HL-60 (cell line): ENCODE measurements around the gene NDUFS7.
A peak's percentile ranks its signal among the peaks of the same experiment; 100 is the strongest.
"Not testable (repeated sequence)": the region's sequence is repeated elsewhere in the genome, so short reads cannot be mapped to it uniquely, and the experiment has no call there.

Source experiments
- DNase-seq, 2 experiments: peaks; one replicate each; pipeline ENCODE4 v3.0.0-alpha.2; 2010 to 2020; ENCODE audit warnings: low read depth in 1 of 2, low spot score in 1 of 2
- H3K27ac ChIP-seq: fragments of 250-450 bp; sonication (Bioruptor Pico); replicated peaks from 2 replicates; pipeline ENCODE4 v1.5.1; 2020; ENCODE audit warnings: mild to moderate bottlenecking, moderate library complexity
- H3K27me3 ChIP-seq: fragments of 250-450 bp; sonication (Bioruptor Pico); 2 replicates; pipeline ENCODE4 v1.5.1; 2021; ENCODE audit warnings: mild to moderate bottlenecking, moderate library complexity; ENCODE audit not compliant: insufficient read depth, poor library complexity, severe bottlenecking
- H3K4me3 ChIP-seq: replicated peaks from 2 replicates; pipeline ENCODE4 v1.5.1; 2011; ENCODE audit warnings: mild to moderate bottlenecking, control low read depth, low read length; ENCODE audit not compliant: insufficient read depth
- GABPA ChIP-seq: IDR thresholded peaks from 2 replicates; pipeline ENCODE4 v1.6.1; 2012; ENCODE audit warnings: low read depth
- POLR2AphosphoS5 ChIP-seq: IDR thresholded peaks from 2 replicates; pipeline ENCODE4 v1.6.1; 2012; ENCODE audit warnings: low read depth
- REST ChIP-seq: IDR thresholded peaks from 2 replicates; pipeline ENCODE4 v1.6.1; 2012; ENCODE audit warnings: low read depth; ENCODE audit not compliant: insufficient replicate concordance
- SPI1 ChIP-seq: IDR thresholded peaks from 2 replicates; pipeline ENCODE4 v1.6.1; 2012; ENCODE audit warnings: low read depth, mild to moderate bottlenecking, borderline replicate concordance
- TF ChIP-seq, protein P1 (sequence below): IDR thresholded peaks from one replicate; pipeline ENCODE4 v1.5.1; 2011; ENCODE audit warnings: low read length, control low read depth, inconsistent platforms; ENCODE audit not compliant: insufficient read depth

The NDUFS7 gene

GRCh38 chr19:1439525-1440417 lies 56.1 kb downstream of the NDUFS7 start:
- DNase-seq: peak in 1 of 2 experiments; percentile 72
- Histone ChIP-seq H3K27ac (peak overlapping the region; percentile 94), H3K4me3 (peak overlapping the region; percentile 86)
- TF ChIP-seq POLR2AphosphoS5: peak; percentile 37
- H3K27me3 ChIP-seq: not testable (repeated sequence)

DNA sequence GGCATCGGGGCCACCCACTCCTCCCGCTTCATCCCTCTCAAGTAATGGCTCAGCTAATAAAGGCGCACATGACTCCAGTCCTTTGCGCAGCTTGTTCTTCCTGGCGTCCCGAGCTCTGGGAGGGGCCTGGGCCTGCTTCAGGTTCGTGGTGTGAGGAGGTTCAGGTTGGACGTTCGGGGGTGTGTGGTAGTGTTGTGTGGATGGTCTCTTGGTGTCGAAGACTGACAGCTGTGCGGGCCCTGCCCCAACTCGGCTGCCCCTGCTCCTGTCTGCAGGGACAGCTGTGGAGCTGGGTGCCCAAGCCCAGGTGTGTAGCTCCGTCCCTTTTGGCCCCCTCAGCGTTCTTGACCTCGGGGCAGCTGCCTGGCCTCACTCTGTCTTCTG lies 56.7 kb downstream of the NDUFS7 start:
- Histone ChIP-seq H3K27ac (no peak overlapping the region), H3K27me3 (peaks cover 1% of the 10 kb centered on the region), H3K4me3 (peak overlapping the region; percentile 86)
- no peak for TF ChIP-seq POLR2AphosphoS5
- TF ChIP-seq, protein P1, sequence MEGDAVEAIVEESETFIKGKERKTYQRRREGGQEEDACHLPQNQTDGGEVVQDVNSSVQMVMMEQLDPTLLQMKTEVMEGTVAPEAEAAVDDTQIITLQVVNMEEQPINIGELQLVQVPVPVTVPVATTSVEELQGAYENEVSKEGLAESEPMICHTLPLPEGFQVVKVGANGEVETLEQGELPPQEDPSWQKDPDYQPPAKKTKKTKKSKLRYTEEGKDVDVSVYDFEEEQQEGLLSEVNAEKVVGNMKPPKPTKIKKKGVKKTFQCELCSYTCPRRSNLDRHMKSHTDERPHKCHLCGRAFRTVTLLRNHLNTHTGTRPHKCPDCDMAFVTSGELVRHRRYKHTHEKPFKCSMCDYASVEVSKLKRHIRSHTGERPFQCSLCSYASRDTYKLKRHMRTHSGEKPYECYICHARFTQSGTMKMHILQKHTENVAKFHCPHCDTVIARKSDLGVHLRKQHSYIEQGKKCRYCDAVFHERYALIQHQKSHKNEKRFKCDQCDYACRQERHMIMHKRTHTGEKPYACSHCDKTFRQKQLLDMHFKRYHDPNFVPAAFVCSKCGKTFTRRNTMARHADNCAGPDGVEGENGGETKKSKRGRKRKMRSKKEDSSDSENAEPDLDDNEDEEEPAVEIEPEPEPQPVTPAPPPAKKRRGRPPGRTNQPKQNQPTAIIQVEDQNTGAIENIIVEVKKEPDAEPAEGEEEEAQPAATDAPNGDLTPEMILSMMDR: no peak
- TF ChIP-seq SPI1: no peak
- TF ChIP-seq GABPA: no peak
- TF ChIP-seq REST: no peak
- no peak for DNase-seq

DNA sequence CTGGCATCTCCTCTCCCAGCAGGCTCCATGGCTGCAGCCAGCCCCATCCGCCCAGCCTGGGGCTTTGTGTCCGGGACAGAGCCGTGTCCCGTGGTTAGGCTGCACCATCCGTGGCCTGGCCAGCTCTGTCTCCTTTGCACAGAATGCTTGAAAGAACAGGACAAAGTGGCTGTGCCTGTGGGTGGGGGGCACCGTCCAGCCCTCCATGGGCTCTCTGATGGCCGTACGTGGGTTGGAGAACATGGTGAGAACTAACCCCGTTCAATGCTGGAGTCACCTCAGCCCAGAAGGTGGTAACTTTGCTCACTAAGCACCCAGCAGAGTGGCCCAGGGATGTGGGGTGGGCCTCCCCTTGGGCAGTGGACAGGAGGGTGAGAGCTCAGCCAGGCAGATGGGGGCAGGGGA lies 57.3 kb downstream of the NDUFS7 start:
- H3K27ac ChIP-seq: no peak overlapping the region
- peaks cover 4% of the 10 kb centered on the region for H3K27me3 ChIP-seq
- TF ChIP-seq SPI1: no peak
- TF ChIP-seq REST: no peak
- no peak for TF ChIP-seq POLR2AphosphoS5
- no peak for TF ChIP-seq GABPA
- TF ChIP-seq, protein P1: no peak
- H3K4me3 ChIP-seq: no peak overlapping the region
- no peak for DNase-seq

DNA sequence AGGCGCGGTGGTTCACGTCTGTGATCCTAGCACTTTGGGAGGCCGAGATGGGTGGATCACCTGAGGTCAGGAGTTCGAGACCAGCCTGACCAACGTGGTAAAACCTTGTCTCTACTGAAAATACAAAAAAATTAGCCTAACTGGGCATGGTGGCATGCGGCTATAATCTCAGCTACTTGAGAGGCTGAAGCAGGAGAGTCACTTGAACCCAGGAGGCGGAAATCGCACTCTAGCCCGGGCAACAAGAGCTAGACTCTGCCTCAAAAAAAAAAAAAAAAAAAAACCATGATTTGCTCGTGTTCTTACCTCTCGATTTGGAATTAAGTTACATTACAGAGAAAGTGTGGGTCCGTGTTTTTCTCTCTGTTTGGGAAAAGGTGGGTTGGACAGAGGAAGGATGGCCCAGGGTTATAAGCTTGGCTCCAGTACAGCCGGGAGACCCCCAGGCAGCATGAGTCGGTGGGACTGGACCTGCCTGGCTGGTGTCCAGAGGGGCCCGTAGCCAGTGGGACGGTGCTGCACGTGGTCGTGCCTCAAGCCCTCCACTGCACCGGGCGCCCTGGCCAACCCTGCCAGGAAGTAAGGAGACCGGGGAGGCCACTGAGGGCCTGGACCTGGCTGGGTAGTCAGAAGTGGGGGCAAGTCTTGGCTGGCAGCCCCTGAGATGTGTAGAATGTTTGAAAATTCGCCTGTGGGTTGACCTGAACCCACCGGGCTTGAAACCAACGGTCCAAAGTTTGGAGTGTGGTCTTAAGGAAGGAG lies 58.2 kb downstream of the NDUFS7 start:
- H3K27me3 ChIP-seq: peaks cover 7% of the 10 kb centered on the region
- no peak overlapping the region for H3K27ac ChIP-seq
- no peak for DNase-seq
- TF ChIP-seq POLR2AphosphoS5: 0 out of 2 replicates have a peak, but pooled peaks have one; percentile 16
- TF ChIP-seq, protein P1: no peak
- no peak overlapping the region for H3K4me3 ChIP-seq
